A549 (cell line): ENCODE measurements around the gene MYH7B.

Source experiments
- EP300 ChIP-seq, 2 experiments: fragments of >200 bp; sonication (Bioruptor Twin); formaldehyde crosslinking; IDR thresholded peaks; 2 replicates in 1 of 2; 3 replicates in 1 of 2; pipeline ENCODE4 v1.6.1; 2016 to 2017
- TF ChIP-seq, protein P1 (sequence below): fragments of >200 bp; sonication (Bioruptor Twin); formaldehyde crosslinking; IDR thresholded peaks from 3 replicates; pipeline ENCODE4 v1.5.1; 2016

DNA sequence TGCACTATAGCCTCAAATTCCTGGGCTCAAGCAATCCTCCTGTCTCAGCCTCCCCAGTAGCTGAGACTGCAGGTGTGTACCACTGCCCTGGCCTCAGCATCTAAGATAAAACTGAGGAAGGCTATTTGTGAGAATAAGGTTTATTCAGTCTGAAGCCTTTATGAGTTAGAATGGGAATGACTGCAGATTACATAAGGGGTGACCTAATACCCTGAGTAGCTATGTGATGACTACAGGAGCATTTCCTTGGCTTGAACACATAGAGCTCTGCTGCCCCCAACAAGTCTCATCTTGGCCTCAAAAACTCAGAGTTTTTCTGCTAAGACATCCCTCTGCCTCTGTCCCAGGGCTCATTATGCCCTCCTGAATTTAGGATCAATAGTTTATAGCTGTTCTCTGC, 7.6 kb upstream of the MYH7B start:
- TF ChIP-seq, protein P1, sequence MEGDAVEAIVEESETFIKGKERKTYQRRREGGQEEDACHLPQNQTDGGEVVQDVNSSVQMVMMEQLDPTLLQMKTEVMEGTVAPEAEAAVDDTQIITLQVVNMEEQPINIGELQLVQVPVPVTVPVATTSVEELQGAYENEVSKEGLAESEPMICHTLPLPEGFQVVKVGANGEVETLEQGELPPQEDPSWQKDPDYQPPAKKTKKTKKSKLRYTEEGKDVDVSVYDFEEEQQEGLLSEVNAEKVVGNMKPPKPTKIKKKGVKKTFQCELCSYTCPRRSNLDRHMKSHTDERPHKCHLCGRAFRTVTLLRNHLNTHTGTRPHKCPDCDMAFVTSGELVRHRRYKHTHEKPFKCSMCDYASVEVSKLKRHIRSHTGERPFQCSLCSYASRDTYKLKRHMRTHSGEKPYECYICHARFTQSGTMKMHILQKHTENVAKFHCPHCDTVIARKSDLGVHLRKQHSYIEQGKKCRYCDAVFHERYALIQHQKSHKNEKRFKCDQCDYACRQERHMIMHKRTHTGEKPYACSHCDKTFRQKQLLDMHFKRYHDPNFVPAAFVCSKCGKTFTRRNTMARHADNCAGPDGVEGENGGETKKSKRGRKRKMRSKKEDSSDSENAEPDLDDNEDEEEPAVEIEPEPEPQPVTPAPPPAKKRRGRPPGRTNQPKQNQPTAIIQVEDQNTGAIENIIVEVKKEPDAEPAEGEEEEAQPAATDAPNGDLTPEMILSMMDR: no peak
- TF ChIP-seq EP300 (IDR thresholded peaks at IDR 0.05): no peak
